PC-3 (cell line): Measurements from ENCODE around the gene CEP85L. TPM values are rescaled to one million over a fixed set of nuclear protein-coding genes. Genes with fewer than 3 reads are reported as not detected.

Experiments used
- ATAC-seq: fragments of 200-7000 bp; cut with Tn5 transposase; 2 replicates; pipeline ENCODE4 v1.9.1; 2020; ENCODE audit warnings: mild to moderate bottlenecking, moderate library complexity
- BruUV-seq: library from RNA; stranded (reverse); fragments of 400-500 nt; replicated peaks from 2 replicates; lab custom pipeline; 2021; lab: Mats Ljungman, UMichigan
- CTCF ChIA-PET: fragments of 300-600 bp; sonication (Branson Sonifier 250); formaldehyde crosslinking; loops from one replicate; lab custom pipeline; 2022; ENCODE audit warnings: antibody characterized with exemption; lab: Charles Lee
- POLR2A ChIA-PET: fragments of 300-600 bp; sonication (Branson Sonifier 250); formaldehyde crosslinking; loops from one replicate; lab custom pipeline; 2022; ENCODE audit warnings: antibody characterized with exemption; ENCODE audit not compliant: unreplicated experiment; lab: Charles Lee
- DNase-seq: peaks from one replicate; pipeline ENCODE4 v3.0.0-alpha.2; 2015
- H2AFZ ChIP-seq: fragments of 300-600 bp; sonication (generic); 2 replicates; pipeline ENCODE4 v1.6.0; 2016; ENCODE audit warnings: antibody characterized with exemption, low read length
- H3F3A ChIP-seq: fragments of 300-600 bp; sonication (generic); one replicate; pipeline ENCODE4 v1.6.0; 2017; ENCODE audit warnings: antibody characterized with exemption, low read length, control low read depth, mild to moderate bottlenecking; ENCODE audit not compliant: unreplicated experiment
- H3K27ac ChIP-seq: fragments of 300-600 bp; sonication (generic); 2 replicates; pipeline ENCODE4 v1.5.1; 2016; ENCODE audit warnings: mild to moderate bottlenecking, low read length
- H3K27me3 ChIP-seq: fragments of 300-600 bp; sonication (generic); 2 replicates; pipeline ENCODE4 v1.6.1; 2016; ENCODE audit warnings: low read length, mixed read lengths
- H3K36me3 ChIP-seq: fragments of 300-600 bp; sonication (generic); 2 replicates; pipeline ENCODE4 v1.6.1; 2016; ENCODE audit warnings: low read depth, mixed run types, low read length, mixed read lengths
- H3K4me1 ChIP-seq: fragments of 300-600 bp; sonication (generic); 2 replicates; pipeline ENCODE4 v1.5.1; 2016; ENCODE audit warnings: low read length; ENCODE audit not compliant: insufficient read depth
- H3K4me2 ChIP-seq: fragments of 300-600 bp; sonication (generic); 2 replicates; pipeline ENCODE4 v1.6.0; 2016; ENCODE audit warnings: low read length
- H3K4me3 ChIP-seq: fragments of 300-600 bp; sonication (generic); 2 replicates; pipeline ENCODE4 v1.5.1; 2016; ENCODE audit warnings: mild to moderate bottlenecking, low read length, mixed read lengths
- H3K79me2 ChIP-seq: fragments of 300-600 bp; sonication (generic); 2 replicates; pipeline ENCODE4 v1.6.1; 2017; ENCODE audit warnings: low read length, mixed read lengths
- H3K9ac ChIP-seq: fragments of 300-600 bp; sonication (generic); 2 replicates; pipeline ENCODE4 v1.6.0; 2016; ENCODE audit warnings: mild to moderate bottlenecking, low read length
- H3K9me2 ChIP-seq: fragments of 300-600 bp; sonication (generic); replicated peaks from 2 replicates; pipeline ENCODE4 v1.6.1; 2016; ENCODE audit warnings: mixed run types, low read length, mixed read lengths
- H3K9me3 ChIP-seq: fragments of 300-600 bp; sonication (generic); 2 replicates; pipeline ENCODE4 v1.6.1; 2016; ENCODE audit warnings: low read length, mixed read lengths
- H4K20me1 ChIP-seq: fragments of 300-600 bp; sonication (generic); 2 replicates; pipeline ENCODE4 v1.6.1; 2016; ENCODE audit warnings: low read length, mixed read lengths
- EZH2 ChIP-seq: fragments of 300-600 bp; sonication (generic); IDR thresholded peaks from one replicate; pipeline ENCODE4 v1.6.1; 2017; ENCODE audit warnings: antibody characterized with exemption, mild to moderate bottlenecking, low read length; ENCODE audit not compliant: unreplicated experiment
- EZH2phosphoT487 ChIP-seq: fragments of 300-600 bp; sonication (generic); IDR thresholded peaks from 2 replicates; pipeline ENCODE4 v1.6.1; 2018; ENCODE audit warnings: mild to moderate bottlenecking, antibody characterized with exemption, low read length, borderline replicate concordance
- intact Hi-C: fragments of 100-400 bp; cut with micrococcal nuclease; formaldehyde crosslinking; loops from 2 replicates; pipeline ENCODE4 v1.9.0; 2023
- total RNA-seq: library from RNA; depleted of rRNA; stranded (reverse); fragments of >200 nt; gene quantifications from 2 replicates; pipeline ENCODE4 v1.2.3, GENCODE V29; 2014
- TF ChIP-seq, protein P1 (sequence below): fragments of 300-600 bp; sonication (generic); conservative IDR thresholded peaks from 2 replicates; pipeline ENCODE4 v1.5.1; 2017; ENCODE audit warnings: antibody characterized with exemption, low read depth, mild to moderate bottlenecking, low read length

The CEP85L gene
- total RNA-seq, 1 experiment from 2014 or later, result 7.8 TPM

DNA sequence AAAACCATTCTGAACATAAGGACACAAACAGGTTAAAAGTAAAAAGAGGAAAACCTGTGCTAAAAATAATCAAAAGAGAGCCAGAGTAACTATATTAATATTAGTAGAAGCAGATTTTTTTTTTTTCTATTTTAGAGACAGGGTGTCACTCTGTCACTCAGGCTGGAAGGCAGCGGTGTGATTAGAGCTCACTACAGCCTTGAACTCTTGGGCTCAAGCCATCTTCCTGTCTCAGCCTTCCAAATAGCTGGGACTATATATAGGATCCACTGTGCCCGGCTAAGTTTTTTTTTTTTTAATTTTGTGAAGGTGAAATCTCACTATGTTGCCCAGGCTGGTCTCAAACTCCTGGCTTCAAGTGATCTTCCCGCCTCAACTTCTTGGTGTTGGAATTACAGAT is 136.7 kb downstream of the CEP85L start:
- no peak for TF ChIP-seq EZH2phosphoT487
- TF ChIP-seq, protein P1, sequence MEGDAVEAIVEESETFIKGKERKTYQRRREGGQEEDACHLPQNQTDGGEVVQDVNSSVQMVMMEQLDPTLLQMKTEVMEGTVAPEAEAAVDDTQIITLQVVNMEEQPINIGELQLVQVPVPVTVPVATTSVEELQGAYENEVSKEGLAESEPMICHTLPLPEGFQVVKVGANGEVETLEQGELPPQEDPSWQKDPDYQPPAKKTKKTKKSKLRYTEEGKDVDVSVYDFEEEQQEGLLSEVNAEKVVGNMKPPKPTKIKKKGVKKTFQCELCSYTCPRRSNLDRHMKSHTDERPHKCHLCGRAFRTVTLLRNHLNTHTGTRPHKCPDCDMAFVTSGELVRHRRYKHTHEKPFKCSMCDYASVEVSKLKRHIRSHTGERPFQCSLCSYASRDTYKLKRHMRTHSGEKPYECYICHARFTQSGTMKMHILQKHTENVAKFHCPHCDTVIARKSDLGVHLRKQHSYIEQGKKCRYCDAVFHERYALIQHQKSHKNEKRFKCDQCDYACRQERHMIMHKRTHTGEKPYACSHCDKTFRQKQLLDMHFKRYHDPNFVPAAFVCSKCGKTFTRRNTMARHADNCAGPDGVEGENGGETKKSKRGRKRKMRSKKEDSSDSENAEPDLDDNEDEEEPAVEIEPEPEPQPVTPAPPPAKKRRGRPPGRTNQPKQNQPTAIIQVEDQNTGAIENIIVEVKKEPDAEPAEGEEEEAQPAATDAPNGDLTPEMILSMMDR, result no peak
- TF ChIP-seq EZH2, result no peak
- CTCF ChIA-PET, result no interaction called here

GRCh38 chr6:118511930-118512715 is 139.3 kb downstream of the CEP85L start:
- Histone ChIP-seq H3K4me3 (no peak overlapping the region), H2AFZ (no peak overlapping the region), H3K27me3 (no peaks in the 10 kb centered on the region), H3K9ac (no peak overlapping the region), H3K4me2 (no peak overlapping the region), H3K36me3 (no peaks in the 10 kb centered on the region), H3K9me2 (no peaks in the 10 kb centered on the region), H3K9me3 (no peaks in the 10 kb centered on the region), H3K27ac (no peak overlapping the region), H3K79me2 (no peaks in the 10 kb centered on the region), H4K20me1 (no peaks in the 10 kb centered on the region), H3F3A (no peaks in the 10 kb centered on the region), H3K4me1 (no peaks in the 10 kb centered on the region)
- ChIA-PET CTCF (interaction anchor here (0.6 kb wide), 1 partner anchor 185 kb away, joined by 3 read pairs; no protein-coding TSS in a partner anchor), POLR2A (no interaction called here)
- intact Hi-C loops, result no loop called here
- TF ChIP-seq EZH2, result no peak
- no TSS peak for BruUV-seq
- no peak for ATAC-seq
- DNase-seq, result no peak

More for the DNA sequence above, 136.7 kb downstream of the CEP85L start:
- no peak overlapping the region for H3K9ac ChIP-seq
- no peak overlapping the region for H3K27ac ChIP-seq
- no peaks in the 10 kb centered on the region for H3K4me1 ChIP-seq
- H3K4me2 ChIP-seq, result no peak overlapping the region
- H3K79me2 ChIP-seq, result no peaks in the 10 kb centered on the region
- no peaks in the 10 kb centered on the region for H4K20me1 ChIP-seq
- H3K36me3 ChIP-seq, result no peaks in the 10 kb centered on the region
- DNase-seq (no peak), ATAC-seq (no peak)
- no peak overlapping the region for H3K4me3 ChIP-seq
- BruUV-seq, result no TSS peak
- H3K9me3 ChIP-seq, result no peaks in the 10 kb centered on the region
- no peaks in the 10 kb centered on the region for H3F3A ChIP-seq
- intact Hi-C loops, result no loop called here
- POLR2A ChIA-PET, result no interaction called here
- no peaks in the 10 kb centered on the region for H3K27me3 ChIP-seq
- H2AFZ ChIP-seq, result no peak overlapping the region
- H3K9me2 ChIP-seq, result no peaks in the 10 kb centered on the region

GRCh38 chr6:118509009-118509617 is 142.3 kb downstream of the CEP85L start:
- Histone ChIP-seq H3K27ac (no peak overlapping the region), H3K4me3 (no peak overlapping the region), H3F3A (no peaks in the 10 kb centered on the region), H3K9me3 (no peaks in the 10 kb centered on the region), H3K4me2 (no peak overlapping the region), H3K79me2 (no peaks in the 10 kb centered on the region), H3K9ac (no peak overlapping the region), H2AFZ (no peak overlapping the region), H3K9me2 (no peaks in the 10 kb centered on the region), H3K4me1 (no peaks in the 10 kb centered on the region), H3K36me3 (no peaks in the 10 kb centered on the region), H4K20me1 (no peaks in the 10 kb centered on the region), H3K27me3 (no peaks in the 10 kb centered on the region)
- TF ChIP-seq, protein P1, result peak; percentile 82
- no peak for TF ChIP-seq EZH2phosphoT487
- DNase-seq (peak; percentile 54), ATAC-seq (no peak)
- ChIA-PET POLR2A (no interaction called here), CTCF (no interaction called here)
- intact Hi-C loops, result loop anchor here (1.0 to 2.0 kb wide), 3 partner anchors 42 to 225 kb away; no protein-coding TSS in a partner anchor
- no TSS peak for BruUV-seq
